ENCODE measurements around the gene UPF1. TPM values are rescaled to one million over a fixed set of nuclear protein-coding genes. Genes with fewer than 3 reads are reported as not detected.

Gene UPF1
- total and polyA plus RNA-seq, 2 of the 13 experiments (the other 11 are each of a cell fraction or from before 2014, with no cell fraction given): 16.9 to 41.8 TPM

GRCh38 chr19:18840288-18841267 is 8.8 kb downstream of the UPF1 start (continued):
- no peak for TF ChIP-seq ZBTB43 (CRISPR knock-in tag; conservative IDR thresholded peaks at IDR 0.05)
- TF ChIP-seq TBX2 (CRISPR knock-in tag; IDR thresholded peaks at IDR 0.05; ENCODE audit: borderline replicate concordance): 0 out of 2 replicates have a peak, but pooled peaks have one; percentile 7
- TF ChIP-seq MEF2D (CRISPR knock-in tag; IDR thresholded peaks at IDR 0.05): peak; percentile 24; the same call in 1 of the 2 replicates
- 0 out of 2 replicates have a peak, but pooled peaks have one; percentile 43 for TF ChIP-seq MED1 (CRISPR knock-in tag; IDR thresholded peaks at IDR 0.05)
- TF ChIP-seq HNF4A (CRISPR knock-in tag; IDR thresholded peaks at IDR 0.05): peak; percentile 92
- TF ChIP-seq ZNF292 (CRISPR knock-in tag; IDR thresholded peaks at IDR 0.05; ENCODE audit: borderline replicate concordance, low read depth): 0 out of 2 replicates have a peak, but pooled peaks have one; percentile 27
- no peak for TF ChIP-seq NR2F6 (IDR thresholded peaks at IDR 0.05)
- TF ChIP-seq NR2F6 (CRISPR knock-in tag; IDR thresholded peaks at IDR 0.05): peak; percentile 35; the same call in 1 of the 2 replicates
- TF ChIP-seq ZNF782 (CRISPR knock-in tag; IDR thresholded peaks at IDR 0.05; ENCODE audit: borderline replicate concordance): 0 out of 2 replicates have a peak, but pooled peaks have one; percentile 26
- TF ChIP-seq SALL1 (CRISPR knock-in tag; IDR thresholded peaks at IDR 0.05): peak; percentile 31; the same call in 1 of the 2 replicates
- no peak for TF ChIP-seq ZNF775 (CRISPR knock-in tag; IDR thresholded peaks at IDR 0.05; ENCODE audit: borderline replicate concordance)
- peak; percentile 83 for TF ChIP-seq PAXIP1 (CRISPR knock-in tag; conservative IDR thresholded peaks at IDR 0.05)
- no peak for TF ChIP-seq RNF2 (conservative IDR thresholded peaks at IDR 0.05; ENCODE audit: low read depth)
- TF ChIP-seq SAP130 (CRISPR knock-in tag; IDR thresholded peaks at IDR 0.05; ENCODE audit: low read depth): peak; percentile 38
- TF ChIP-seq FOXP4 (CRISPR knock-in tag; IDR thresholded peaks at IDR 0.05): peak; percentile 19; the same call in 1 of the 2 replicates
- peak; percentile 69 for TF ChIP-seq RBM22 (optimal IDR thresholded peaks at IDR 0.05; ENCODE audit: low read length)
- peak; percentile 57 for TF ChIP-seq IKZF4 (CRISPR knock-in tag; IDR thresholded peaks at IDR 0.05; ENCODE audit: borderline replicate concordance, low read depth, not compliant biosample characterization)
- no peak for TF ChIP-seq EP300 (IDR thresholded peaks at IDR 0.05; ENCODE audit: low read depth in 2 of 2, low read length in 2 of 2)
- TF ChIP-seq EP300 (CRISPR knock-in tag; IDR thresholded peaks at IDR 0.05; ENCODE audit: borderline replicate concordance): no peak
- TF ChIP-seq ATF4 (CRISPR knock-in tag; IDR thresholded peaks at IDR 0.05): 0 out of 4 replicates have a peak, but pooled peaks of 1 of the 2 experiments have one; percentile 42
- TF ChIP-seq TOE1 (CRISPR knock-in tag; IDR thresholded peaks at IDR 0.05): peak; percentile 64; the same call in 1 of the 2 replicates

Data from HepG2 (cell line).